GM12878 (cell line): ENCODE results near the gene ICAM4. TPM values are rescaled to one million over a fixed set of nuclear protein-coding genes. Genes with fewer than 3 reads are reported as not detected.

Experiments
- ASH2L ChIP-seq: fragments of 300-600, 200-600 bp; sonication (generic); IDR thresholded peaks from 2 replicates; pipeline ENCODE4 v1.6.1; 2017; ENCODE audit warnings: low read depth, mild to moderate bottlenecking, borderline replicate concordance
- CBX3 ChIP-seq: fragments of 200-600 bp; sonication (generic); IDR thresholded peaks from 2 replicates; pipeline ENCODE4 v1.6.1; 2016; ENCODE audit warnings: low read depth, borderline replicate concordance
- HDAC2 ChIP-seq: fragments of 200-600 bp; sonication (generic); IDR thresholded peaks from 2 replicates; pipeline ENCODE4 v1.6.1; 2017
- NKRF ChIP-seq: fragments of 450-650 bp; conservative IDR thresholded peaks from 2 replicates; pipeline ENCODE4 v1.6.1; 2017; ENCODE audit warnings: mild to moderate bottlenecking, moderate library complexity
- POLR2A ChIP-seq: IDR thresholded peaks from 2 replicates; pipeline ENCODE4 v1.6.1; 2011; ENCODE audit warnings: low read depth, mild to moderate bottlenecking, low read length
- PRDM15 ChIP-seq: fragments of 450-650 bp; formaldehyde crosslinking; IDR thresholded peaks from 2 replicates; pipeline ENCODE4 v1.4.0; 2020; ENCODE audit warnings: mild to moderate bottlenecking, moderate library complexity
- RFX5 ChIP-seq: IDR thresholded peaks from 2 replicates; pipeline ENCODE4 v1.6.1; 2011; ENCODE audit warnings: low read depth, low read length, improper control_type of control experiment
- TCF12 ChIP-seq: IDR thresholded peaks from 2 replicates; pipeline ENCODE4 v1.6.1; 2011; ENCODE audit warnings: low read depth, mild to moderate bottlenecking, low read length
- USF2 ChIP-seq: IDR thresholded peaks from 2 replicates; pipeline ENCODE4 v1.6.1; 2011; ENCODE audit warnings: low read depth, low read length, improper control_type of control experiment, borderline replicate concordance
- YY1 ChIP-seq: IDR thresholded peaks from 2 replicates; pipeline ENCODE4 v1.6.1; 2011; ENCODE audit warnings: low read depth, mild to moderate bottlenecking, low read length
- polyA plus RNA-seq, 11 experiments: library from polyadenylated mRNA; depleted of rRNA in 4 of 11; unstranded in 6 of 11; stranded (reverse) in 5 of 11; fragments of >200 nt; fragmentation: Nextera tagmentation in 4 of 11; fragmentation: Illumina TruSeq in 1 of 11; extraction: Ambion mirVana in 4 of 11; extraction: Trizol in 1 of 11; gene quantifications; 1 replicate in 1 of 11; 2 replicates in 10 of 11; pipeline versions ENCODE4 v1.2.1 to v1.2.3, GENCODE V29; 2011 to 2016; ENCODE audit warnings: inconsistent platforms in 2 of 11, missing spikeins in 2 of 11, low read depth in 1 of 11
- total RNA-seq, 4 experiments: library from RNA; depleted of rRNA in 3 of 4; stranded (reverse); fragments of >200 nt in 3 of 4; fragmentation: Illumina TruSeq in 1 of 4; extraction: Trizol in 1 of 4; gene quantifications; 2 replicates each; pipeline versions ENCODE4 v1.2.1 to v1.2.3, GENCODE V29; 2013 to 2021
- TF ChIP-seq, protein P1 (sequence below): fragments of 450-650 bp; IDR thresholded peaks from 2 replicates; pipeline ENCODE4 v1.6.1; 2017; ENCODE audit warnings: mild to moderate bottlenecking, low read depth, inconsistent platforms; ENCODE audit not compliant: poor library complexity, severe bottlenecking
- TF ChIP-seq, protein P2 (sequence below): IDR thresholded peaks from 2 replicates; pipeline ENCODE4 v1.6.1; 2011; ENCODE audit warnings: low read depth, mild to moderate bottlenecking, low read length, moderate library complexity, borderline replicate concordance; ENCODE audit errors: extremely low read depth
- TF ChIP-seq, protein P3 (sequence below): fragments of 450-650 bp; IDR thresholded peaks from 2 replicates; pipeline ENCODE4 v1.6.1; 2018; ENCODE audit warnings: mild to moderate bottlenecking, low read depth, moderate library complexity; ENCODE audit not compliant: partially characterized antibody
- TF ChIP-seq, protein P4 (sequence below): fragments of 150-350 bp; IDR thresholded peaks from 2 replicates; pipeline ENCODE4 v1.6.1; 2014; ENCODE audit warnings: mild to moderate bottlenecking, low read depth, low read length

Gene ICAM4
- total and polyA plus RNA-seq, 10 of the 15 experiments (the other 5 are each of a cell fraction or from before 2014, with no cell fraction given), result 0.31 to 5.1 (median 1.7) TPM

GRCh38 chr19:10271543-10272086 is 15.1 kb upstream of the ICAM4 start (continued):
- TF ChIP-seq PRDM15 (peak; percentile 22; the same call in 1 of the 2 replicates), USF2 (no peak), ASH2L (no peak), TCF12 (peak; percentile 79), HDAC2 (no peak), YY1 (0 out of 2 replicates have a peak, but pooled peaks have one; percentile 6), RFX5 (no peak), POLR2A (peak; percentile 15; the same call in 1 of the 2 replicates), NKRF (0 out of 2 replicates have a peak, but pooled peaks have one; percentile 39), CBX3 (no peak)
- TF ChIP-seq, protein P1, sequence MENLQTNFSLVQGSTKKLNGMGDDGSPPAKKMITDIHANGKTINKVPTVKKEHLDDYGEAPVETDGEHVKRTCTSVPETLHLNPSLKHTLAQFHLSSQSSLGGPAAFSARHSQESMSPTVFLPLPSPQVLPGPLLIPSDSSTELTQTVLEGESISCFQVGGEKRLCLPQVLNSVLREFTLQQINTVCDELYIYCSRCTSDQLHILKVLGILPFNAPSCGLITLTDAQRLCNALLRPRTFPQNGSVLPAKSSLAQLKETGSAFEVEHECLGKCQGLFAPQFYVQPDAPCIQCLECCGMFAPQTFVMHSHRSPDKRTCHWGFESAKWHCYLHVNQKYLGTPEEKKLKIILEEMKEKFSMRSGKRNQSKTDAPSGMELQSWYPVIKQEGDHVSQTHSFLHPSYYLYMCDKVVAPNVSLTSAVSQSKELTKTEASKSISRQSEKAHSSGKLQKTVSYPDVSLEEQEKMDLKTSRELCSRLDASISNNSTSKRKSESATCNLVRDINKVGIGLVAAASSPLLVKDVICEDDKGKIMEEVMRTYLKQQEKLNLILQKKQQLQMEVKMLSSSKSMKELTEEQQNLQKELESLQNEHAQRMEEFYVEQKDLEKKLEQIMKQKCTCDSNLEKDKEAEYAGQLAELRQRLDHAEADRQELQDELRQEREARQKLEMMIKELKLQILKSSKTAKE, result peak; percentile 96
- TF ChIP-seq, protein P2, sequence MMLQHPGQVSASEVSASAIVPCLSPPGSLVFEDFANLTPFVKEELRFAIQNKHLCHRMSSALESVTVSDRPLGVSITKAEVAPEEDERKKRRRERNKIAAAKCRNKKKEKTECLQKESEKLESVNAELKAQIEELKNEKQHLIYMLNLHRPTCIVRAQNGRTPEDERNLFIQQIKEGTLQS, result no peak
- TF ChIP-seq, protein P3, sequence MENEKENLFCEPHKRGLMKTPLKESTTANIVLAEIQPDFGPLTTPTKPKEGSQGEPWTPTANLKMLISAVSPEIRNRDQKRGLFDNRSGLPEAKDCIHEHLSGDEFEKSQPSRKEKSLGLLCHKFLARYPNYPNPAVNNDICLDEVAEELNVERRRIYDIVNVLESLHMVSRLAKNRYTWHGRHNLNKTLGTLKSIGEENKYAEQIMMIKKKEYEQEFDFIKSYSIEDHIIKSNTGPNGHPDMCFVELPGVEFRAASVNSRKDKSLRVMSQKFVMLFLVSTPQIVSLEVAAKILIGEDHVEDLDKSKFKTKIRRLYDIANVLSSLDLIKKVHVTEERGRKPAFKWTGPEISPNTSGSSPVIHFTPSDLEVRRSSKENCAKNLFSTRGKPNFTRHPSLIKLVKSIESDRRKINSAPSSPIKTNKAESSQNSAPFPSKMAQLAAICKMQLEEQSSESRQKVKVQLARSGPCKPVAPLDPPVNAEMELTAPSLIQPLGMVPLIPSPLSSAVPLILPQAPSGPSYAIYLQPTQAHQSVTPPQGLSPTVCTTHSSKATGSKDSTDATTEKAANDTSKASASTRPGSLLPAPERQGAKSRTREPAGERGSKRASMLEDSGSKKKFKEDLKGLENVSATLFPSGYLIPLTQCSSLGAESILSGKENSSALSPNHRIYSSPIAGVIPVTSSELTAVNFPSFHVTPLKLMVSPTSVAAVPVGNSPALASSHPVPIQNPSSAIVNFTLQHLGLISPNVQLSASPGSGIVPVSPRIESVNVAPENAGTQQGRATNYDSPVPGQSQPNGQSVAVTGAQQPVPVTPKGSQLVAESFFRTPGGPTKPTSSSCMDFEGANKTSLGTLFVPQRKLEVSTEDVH, result no peak
- TF ChIP-seq, protein P4, sequence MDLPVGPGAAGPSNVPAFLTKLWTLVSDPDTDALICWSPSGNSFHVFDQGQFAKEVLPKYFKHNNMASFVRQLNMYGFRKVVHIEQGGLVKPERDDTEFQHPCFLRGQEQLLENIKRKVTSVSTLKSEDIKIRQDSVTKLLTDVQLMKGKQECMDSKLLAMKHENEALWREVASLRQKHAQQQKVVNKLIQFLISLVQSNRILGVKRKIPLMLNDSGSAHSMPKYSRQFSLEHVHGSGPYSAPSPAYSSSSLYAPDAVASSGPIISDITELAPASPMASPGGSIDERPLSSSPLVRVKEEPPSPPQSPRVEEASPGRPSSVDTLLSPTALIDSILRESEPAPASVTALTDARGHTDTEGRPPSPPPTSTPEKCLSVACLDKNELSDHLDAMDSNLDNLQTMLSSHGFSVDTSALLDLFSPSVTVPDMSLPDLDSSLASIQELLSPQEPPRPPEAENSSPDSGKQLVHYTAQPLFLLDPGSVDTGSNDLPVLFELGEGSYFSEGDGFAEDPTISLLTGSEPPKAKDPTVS, result no peak
